HG03097 (cell line): ENCODE data around the gene SUCLG2.

Source experiments
- ATAC-seq: cut with Tn5 transposase; IDR thresholded peaks from one replicate; pipeline ENCODE4 v1.9.1; 2021; ENCODE audit not compliant: unreplicated experiment, low FRiP score

SUCLG2 gene

DNA sequence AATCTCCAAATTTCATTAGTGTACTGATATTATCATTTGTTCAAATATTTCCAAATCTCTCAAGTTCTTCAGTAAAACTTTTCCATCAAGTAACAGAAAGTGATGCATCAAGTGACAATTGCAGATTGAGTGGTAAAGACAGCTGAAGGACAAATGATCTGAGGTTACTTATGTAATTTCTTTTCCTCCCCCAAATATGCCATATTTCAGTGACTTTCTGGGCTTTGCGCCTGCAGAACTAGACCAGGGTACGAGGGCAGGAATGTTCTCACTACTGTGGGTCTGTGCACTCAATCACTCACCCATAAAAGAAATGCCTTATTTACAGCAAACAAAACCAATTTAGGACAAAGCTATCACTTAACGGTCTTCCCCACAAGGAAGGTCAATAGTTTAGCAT, 4.7 kb downstream of the SUCLG2 start:
- ATAC-seq, result no peak

DNA sequence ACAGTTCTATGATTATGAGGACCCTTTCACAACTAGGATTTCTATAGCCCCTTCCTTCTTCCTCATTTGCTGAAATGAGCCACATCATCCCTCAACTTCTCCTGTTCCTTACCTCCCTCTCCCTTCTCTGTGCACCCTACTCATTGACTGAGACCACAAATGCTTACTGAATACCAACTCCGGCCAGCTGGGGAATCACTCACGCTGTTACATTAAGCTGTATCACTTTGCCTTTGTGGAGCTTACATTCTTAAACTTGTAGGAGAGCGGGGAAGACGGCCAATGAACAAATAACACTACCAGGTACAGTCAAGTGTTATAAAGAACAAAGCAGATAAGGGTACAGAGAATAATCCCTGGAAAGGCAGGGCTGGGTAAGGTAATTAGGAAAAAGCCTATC, 5.7 kb downstream of the SUCLG2 start:
- no peak for ATAC-seq

DNA sequence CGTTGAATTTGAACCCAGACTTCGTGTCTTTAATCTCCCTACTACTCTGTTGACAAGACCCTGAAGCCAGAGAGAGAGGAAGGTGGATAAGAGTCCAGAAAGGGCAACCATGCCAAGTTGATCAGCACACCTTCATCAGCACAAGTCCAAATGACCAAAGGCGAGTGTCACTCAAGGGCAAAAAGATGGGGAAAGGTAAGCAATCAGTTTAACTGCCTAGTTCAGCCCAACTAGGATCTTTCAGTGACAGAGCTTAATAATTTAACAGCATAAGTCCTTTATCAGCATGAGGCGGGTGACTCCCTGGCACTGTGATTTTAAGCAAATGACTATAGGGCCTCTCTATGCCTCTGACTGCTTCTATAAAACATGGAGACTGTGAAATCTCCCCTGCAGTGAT, 6.2 kb downstream of the SUCLG2 start:
- ATAC-seq, result no peak

DNA sequence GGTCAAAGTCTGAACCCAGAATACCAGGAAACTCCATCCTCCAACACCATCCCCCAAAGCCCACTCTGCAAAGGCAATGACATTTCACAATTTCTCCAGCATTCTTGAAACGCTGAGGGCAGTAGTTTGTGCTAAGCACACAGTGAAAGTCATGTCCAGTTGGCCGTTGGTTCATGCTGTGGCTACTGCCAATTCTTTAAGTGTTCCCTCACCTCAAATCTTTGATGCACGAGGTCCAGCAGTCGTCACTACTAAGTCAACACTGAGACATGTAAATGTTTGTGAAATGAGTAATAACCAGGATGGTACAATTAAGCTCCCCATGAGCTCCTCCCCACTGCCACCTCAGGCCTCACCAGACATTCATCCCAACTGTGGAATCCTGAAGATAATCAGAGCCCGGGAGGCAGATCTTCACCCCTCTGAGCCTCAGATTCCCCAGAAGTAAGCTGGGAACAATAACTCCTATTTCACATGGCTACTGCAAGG, 7.0 kb downstream of the SUCLG2 start:
- ATAC-seq, result no peak

DNA sequence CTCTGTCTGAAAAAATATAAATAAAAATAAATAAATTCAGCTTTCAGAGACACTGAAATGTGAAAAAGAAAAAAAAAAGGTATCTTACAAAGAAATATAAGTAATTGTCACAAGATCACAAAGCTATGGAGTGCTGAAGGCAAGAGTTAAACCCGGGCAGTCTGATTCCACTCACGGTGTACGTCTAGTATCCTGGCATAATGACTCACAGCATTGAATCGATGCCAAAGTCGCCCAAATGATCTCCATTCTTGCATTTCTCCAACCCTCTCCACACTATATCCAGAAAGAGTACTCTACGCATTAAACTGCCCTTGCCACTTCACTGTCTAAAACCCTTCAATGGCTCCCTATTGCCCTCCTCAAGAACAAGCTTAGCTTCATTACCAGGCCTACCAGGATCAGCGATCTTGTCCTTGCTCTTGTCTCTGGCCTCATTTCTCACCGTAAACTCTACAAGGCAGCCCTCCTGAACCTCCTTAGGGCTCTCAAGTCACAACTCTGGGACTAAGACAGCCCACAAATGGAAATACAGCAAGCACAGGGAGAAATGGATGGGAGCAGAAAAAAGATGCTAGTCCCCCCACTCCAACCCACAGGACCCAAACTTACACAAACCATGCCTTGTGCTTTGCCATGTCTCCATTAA, 7.7 kb downstream of the SUCLG2 start:
- no peak for ATAC-seq

DNA sequence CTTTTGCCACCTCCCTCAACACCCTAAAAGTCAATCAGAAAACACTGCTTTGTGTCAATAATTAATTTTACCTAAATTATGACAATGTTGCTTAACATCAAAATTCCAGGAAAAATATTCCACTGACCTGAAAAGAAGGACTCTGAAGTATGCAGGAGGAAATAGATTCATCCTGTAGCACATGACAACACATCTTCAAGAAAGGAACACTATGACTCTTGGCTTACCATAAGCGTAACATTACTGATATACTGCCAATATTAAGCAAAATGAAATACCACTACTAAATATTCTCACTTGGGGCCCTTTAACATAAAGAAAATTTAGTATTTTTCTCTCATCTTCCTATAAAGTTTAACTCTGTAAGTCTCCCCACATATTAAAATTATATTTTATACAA, 9.6 kb downstream of the SUCLG2 start:
- no peak for ATAC-seq

DNA sequence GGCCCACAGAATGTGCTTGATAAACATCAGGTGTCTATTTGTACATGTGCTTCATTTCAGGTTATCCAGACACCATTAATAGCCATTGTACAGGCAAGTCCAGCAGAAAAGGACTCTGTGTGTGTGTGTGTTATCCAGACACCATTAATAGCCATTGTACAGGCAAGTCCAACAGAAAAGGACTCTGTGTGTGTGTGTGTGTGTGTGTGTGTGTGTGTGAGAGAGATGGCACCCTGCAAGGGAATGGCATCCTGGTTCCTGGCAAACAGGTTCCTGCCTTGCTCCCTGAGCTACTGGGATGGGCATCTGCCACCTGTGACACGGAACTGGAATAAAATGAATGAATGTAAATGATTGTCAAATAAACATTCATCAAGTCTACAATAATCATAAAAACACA, 11.7 kb downstream of the SUCLG2 start:
- ATAC-seq, result no peak

DNA sequence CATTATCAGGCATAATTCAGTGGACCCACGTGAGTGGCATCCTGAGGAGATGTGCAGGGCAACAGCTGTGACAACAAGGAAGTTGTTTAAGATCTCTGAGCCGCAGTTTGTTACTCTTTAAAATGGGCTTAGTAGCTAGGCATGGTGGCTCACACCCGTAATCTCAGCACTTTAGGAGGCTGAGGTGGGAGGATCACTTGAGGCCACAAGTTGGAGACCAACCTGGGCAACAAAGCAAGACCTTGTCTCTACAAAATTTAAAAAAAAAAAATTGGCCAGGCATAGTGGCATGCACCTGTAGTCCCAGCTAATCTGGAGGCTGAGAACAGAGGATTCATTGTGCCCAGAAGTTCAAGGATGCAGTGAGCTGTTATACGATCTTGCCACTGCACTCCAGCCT, 12.2 kb downstream of the SUCLG2 start:
- no peak for ATAC-seq

DNA sequence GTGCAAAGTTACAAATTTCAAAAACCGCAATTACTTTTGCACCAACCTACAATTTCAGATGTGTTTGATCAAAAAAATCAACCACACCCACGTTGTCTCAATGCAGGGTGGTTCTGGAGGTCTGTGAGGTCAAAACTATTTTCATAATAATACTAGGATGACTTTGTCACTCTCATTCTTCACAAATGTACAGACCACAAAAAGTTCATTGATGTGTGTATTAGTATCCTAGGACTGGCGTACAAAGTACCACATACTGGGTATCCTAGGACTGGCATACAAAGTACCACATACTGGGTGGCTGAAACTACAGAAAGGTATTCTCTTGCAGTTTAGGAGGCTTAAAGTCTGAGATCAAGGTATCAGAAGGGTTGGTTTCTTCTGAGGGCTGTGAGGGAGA, 13.0 kb downstream of the SUCLG2 start:
- ATAC-seq, result no peak

DNA sequence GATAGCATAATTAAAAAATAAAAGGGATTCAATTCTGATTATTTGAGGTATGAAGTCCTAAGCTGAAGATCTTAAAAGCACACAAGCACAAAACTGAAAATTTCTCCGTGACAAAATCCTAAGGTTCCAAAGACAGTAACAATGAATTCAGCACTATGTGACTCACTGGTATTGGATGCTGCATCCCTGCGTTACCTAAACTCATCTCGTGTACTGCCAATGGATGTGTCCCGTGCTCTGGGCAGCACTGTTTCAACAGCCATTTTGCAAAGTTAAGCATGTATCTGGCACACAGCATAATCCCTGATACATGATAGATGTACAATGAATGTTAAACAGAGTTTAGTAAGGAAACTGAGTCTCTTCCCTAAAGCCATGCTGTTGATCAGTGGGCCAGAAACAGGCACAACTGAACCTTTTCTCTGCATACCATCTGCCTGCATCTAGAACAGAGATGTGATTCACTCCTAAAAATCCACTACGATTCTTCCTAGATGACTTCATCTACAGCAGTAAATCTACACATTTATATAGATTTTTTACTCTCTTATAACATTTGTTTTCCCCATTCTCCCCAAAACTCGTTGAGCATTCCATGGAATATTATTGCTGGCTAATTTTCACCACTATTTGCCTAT, 14.3 kb downstream of the SUCLG2 start:
- no peak for ATAC-seq

DNA sequence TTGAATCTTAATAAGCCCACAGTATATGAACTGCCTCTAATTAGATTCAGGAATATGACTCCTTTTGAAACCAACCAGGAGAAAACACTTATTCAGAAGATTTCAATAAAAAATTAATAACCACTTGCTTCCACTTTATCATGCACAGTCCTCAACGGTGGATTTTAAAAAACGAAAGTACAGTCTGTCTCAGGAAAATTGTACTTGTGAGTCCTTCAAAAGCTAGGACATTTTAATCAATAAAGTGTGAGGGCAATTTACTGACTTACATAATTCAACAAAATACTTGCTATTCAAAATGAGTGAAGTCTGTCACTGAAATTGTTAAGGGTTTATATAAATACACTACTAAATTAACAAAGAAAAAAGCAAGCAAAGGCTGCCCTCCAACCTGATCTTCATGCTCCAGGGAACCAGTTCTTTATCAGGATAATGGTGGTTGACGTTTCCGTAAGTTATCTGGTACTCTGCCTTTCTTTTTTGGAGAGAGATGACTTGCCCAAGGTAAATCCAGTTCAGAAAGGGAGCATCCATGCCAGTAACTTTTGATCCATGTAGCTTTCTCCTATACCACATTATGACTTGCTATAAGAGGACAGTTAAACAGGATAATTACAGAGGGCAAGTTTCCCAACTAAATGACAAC, 17.0 kb downstream of the SUCLG2 start:
- ATAC-seq, result no peak

DNA sequence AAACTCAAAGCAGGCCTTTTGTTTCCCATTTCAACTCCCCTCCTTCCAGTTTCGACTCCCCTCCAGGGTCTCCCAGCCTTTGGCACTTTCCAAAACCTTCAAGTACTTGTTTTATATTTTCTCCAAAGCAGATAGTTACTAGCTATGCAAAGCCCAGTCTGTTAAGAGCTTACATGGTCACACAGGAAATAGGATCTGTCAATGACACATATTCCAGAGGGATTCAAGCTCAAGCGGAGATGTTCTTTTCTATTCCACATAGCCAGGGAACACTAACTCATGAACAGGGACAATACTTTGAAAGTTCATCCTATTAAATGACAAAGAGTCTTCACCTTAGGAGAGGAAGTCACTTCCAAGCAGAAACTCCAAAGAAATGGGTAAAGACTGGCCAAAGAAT, 18.6 kb downstream of the SUCLG2 start:
- no peak for ATAC-seq

DNA sequence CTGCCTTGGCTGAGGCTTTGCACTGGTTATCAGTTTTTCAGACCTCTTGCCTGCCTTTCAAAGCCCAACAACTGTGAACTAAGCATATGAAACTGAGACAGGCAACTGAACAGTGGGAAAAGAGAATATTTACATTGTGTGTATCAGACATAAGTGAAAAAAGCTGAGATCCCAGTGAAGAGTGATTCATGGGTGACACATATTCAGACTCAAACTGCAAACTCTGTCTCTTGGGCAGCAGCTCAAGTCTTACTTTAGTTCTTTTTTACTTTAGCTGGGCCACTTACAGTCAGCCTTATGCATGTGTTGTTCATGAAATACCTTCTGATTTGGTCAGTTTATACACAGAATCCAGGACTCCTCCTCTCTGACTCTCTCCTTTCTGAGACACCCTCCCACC, 19.2 kb downstream of the SUCLG2 start:
- ATAC-seq, result no peak

DNA sequence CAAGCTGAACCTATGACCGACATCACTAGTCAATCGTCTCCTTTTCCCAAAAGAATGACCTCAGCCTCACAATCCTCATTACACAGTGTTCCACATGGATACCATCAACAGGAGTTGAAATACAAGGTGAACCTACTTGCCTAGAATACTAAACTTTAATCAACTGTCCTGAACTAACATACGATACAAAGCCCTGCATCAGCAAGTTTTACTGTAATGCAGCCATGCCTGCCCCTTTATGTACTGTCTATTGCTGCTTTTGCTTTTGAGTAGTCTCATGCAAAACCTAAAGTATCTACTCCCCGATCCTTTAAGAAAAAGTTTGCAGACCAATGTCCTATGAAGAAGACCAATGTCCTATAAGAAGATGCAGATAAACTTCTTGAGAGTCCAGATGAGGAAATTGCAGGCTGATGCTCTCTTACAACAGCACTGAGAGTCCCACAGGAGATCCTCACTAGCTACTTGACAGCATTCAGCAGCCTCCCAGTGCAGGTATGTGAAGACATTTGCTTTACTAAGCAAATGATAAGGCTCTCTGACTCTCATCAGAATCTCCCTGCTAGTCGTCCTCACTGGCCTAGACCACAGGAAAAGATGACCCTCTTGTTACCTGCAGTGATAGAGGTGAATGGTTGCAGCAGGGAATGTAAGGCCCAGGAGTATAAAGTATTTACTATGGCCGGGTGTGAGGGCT, 23.6 kb downstream of the SUCLG2 start:
- no peak for ATAC-seq

DNA sequence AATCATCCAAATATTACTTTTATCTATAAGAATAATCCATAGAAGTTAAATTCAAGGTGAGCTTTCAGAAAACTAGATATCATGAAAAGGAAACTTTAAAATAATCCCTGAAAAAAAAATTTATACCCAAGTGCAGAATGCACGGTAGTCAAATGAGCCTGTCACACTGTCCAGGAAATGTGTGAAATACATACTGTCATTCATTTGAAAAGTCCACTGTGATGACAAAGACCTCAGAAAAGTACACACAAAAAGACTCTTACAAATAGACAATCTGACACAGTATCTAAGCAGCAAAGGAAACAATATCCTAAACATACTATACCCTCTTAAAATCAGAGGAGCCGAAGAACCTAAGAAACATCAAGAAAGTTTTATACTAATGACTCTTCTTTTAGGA, 29.7 kb downstream of the SUCLG2 start:
- no peak for ATAC-seq

DNA sequence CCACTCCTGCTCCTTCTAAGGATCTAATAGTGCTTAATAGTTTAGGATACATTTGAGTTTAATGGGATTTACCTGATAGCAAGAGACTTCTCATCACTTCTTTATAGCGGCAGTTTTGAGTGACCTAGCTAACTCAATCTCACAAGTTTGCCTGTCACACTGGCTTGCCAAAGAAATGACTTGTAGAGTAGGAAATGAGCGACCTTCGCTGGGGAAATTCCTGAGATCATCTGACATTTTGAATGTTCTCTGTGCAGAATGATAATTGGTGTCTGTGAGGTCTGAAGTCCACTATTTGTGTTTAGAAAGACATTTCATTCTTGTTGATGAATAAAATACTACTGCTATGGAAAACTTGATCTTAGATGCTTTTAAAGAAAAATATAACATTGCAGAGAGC, 30.3 kb downstream of the SUCLG2 start:
- ATAC-seq, result no peak

DNA sequence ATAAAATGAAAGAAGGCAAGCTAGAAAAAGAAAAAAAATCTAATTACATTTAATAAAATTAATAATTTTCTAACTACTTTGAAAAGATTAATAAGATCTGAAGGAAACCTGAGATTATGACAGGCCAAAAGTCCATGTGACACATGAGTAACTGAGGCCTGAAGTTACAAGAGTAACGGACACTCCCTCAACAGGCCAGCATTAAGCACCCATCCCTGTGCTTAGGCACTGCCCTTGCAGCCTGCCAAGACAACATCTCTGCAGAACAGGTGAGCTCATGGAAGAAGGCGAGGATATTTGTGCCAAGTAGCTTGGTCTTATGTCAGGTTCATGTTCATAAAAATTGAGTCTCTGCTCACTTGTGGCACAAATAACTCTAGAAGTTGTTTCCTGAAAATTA, 31.8 kb downstream of the SUCLG2 start:
- no peak for ATAC-seq

DNA sequence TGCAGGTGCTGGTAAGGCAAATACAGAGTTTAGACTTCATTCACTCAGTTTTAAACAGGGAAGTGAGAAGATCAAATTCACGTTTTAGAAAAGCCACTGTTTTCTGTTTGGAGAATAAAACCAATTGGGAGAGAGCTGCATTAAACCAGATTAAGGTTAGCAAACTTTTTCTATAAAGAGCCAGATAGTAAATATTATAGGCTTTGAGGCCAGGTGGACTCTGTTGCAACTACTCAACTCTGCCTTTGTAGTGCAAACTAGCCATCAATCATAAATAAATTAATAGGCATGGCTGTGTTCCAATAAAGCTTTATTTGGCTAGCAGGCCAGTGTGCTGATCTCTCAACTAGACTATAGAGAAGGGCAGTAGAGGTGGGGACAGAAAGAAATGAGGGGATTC, 33.5 kb downstream of the SUCLG2 start:
- ATAC-seq, result no peak

DNA sequence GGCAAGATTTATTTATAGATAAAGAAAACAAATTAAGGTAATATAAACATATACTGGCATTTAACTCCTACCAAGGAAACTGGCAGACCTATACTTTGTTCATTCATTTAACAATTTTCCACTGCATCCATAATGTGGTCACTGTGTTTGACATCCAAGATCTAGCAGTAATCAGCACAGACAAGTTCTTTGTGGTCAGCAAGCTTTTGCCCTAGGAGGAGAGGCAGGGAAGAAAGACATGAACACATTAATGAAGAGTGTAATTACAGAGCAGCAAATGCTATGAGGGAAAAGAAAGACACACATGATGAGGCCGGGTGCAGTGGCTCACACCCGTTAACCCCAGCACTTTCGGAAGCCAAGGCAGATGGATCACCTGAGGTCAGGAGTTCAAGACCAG, 34.4 kb downstream of the SUCLG2 start:
- ATAC-seq, result no peak

DNA sequence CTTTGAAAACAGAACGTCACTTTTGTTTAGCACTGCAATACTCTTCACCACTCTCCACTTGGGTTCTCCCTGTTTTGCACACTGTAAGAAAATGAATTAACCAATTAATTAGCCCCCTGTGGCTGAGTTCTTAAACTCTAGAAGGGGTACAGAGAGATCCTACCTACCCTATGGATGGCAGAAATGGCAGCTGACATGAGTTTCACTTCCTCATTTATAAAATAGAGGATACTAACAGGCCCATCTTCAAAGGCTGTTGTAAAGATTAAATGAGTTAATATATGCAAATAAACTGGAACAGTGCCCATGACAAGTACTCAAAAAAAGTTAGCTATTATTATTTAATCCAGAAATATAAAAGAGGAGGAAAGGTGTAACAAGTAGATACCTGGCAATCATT, 36.9 kb downstream of the SUCLG2 start:
- ATAC-seq, result peak; percentile 67

DNA sequence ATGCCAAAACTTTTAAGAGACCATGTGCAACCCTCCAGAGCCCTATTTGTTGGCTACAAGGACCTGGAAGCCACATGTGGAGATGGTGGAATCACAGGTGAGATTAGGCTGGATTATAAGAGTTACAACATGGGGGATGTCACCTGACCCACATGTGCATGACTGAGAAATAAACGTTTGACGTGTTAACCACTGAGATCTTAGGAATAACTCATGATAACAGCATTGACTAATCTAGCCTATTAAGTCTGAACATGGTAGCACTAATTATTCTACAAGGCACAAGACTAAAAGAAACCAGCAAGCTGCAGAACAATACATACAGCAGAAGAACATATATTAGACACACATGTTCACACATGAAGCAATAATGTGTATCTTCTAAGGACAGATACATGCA, 38.4 kb downstream of the SUCLG2 start:
- no peak for ATAC-seq

DNA sequence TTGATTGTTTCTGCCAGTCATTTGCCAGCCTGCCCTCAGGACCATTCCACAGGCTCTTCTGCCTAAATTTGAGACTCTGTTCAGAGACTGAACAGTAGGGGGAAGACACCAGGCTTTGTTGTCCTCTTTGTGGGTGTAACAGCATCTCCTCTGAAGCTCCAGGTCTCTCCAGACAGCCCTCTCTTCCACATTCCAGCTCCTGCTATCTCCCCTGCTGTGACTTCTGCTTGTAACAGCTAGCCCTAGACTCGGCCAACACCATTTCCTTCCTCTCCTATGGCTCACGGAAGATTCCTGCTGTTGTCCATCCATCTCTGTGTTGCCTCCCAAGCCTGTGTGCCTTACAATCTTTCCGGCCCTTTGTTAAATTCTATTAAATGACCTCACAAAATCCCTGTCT, 40.2 kb downstream of the SUCLG2 start:
- no peak for ATAC-seq
